HCT116 (cell line): Measurements from ENCODE around the gene PCIF1. TPM values are rescaled to one million over a fixed set of nuclear protein-coding genes. Genes with fewer than 3 reads are reported as not detected.

Source experiments
- ATAC-seq: fragments of 200-7000 bp; cut with Tn5 transposase; 2 replicates; pipeline ENCODE4 v1.9.1; 2020; ENCODE audit warnings: mild to moderate bottlenecking, moderate library complexity
- BruUV-seq: library from RNA; stranded (reverse); fragments of 400-500 nt; replicated peaks from 2 replicates; lab custom pipeline; 2021; lab: Mats Ljungman, UMichigan
- CTCF ChIA-PET: fragments of 300-600 bp; sonication (Branson Sonifier 250); formaldehyde crosslinking; loops from one replicate; lab custom pipeline; 2021; ENCODE audit warnings: antibody characterized with exemption; lab: Charles Lee
- POLR2A ChIA-PET: fragments of 300-600, 350-600 bp; sonication (Branson Sonifier 250); formaldehyde crosslinking; loops from one replicate; lab custom pipeline; 2021; ENCODE audit warnings: antibody characterized with exemption; lab: Charles Lee
- RAD21 ChIA-PET, 2 experiments: fragments of 300-600 bp; sonication (Branson Sonifier 250); formaldehyde crosslinking; loops; one replicate each; lab custom pipeline; 2023; ENCODE audit warnings: low total read pairs in 2 of 2; ENCODE audit not compliant: uncharacterized antibody in 2 of 2, unreplicated experiment in 2 of 2, low non-redundant PET in 1 of 2; lab: Charles Lee
- DNase-seq: peaks from one replicate; pipeline ENCODE4 v3.0.0-alpha.2; 2010; ENCODE audit warnings: low read depth, low spot score
- H2AFZ ChIP-seq: fragments of 200-600 bp; shearing (Covaris generic), sonication (generic); 2 replicates; pipeline ENCODE4 v1.6.1; 2017; ENCODE audit warnings: low read depth, mixed run types, mixed read lengths, antibody characterized with exemption, low read length; ENCODE audit not compliant: poor library complexity, severe bottlenecking
- H3K27ac ChIP-seq: 2 replicates; pipeline ENCODE4 v1.5.1; 2012; ENCODE audit warnings: low read depth, low read length
- H3K27me3 ChIP-seq: fragments of 200-600 bp; sonication (generic); 2 replicates; pipeline ENCODE4 v1.6.1; 2016; ENCODE audit warnings: mixed run types, low read length, mixed read lengths; ENCODE audit not compliant: insufficient read depth
- H3K36me3 ChIP-seq, 2 experiments: fragments of 200-500 bp in 1 of 2; fragments of 200-600 bp in 1 of 2; sonication (Bioruptor generic) in 1 of 2; sonication (generic) in 1 of 2; 2 replicates each; pipeline versions ENCODE4 v1.5.1 to v1.6.1; 2014 to 2016; ENCODE audit warnings: low read length in 2 of 2, inconsistent platforms in 1 of 2, mixed read lengths in 1 of 2, mixed run types in 1 of 2; ENCODE audit not compliant: insufficient read depth in 2 of 2, control insufficient read depth in 1 of 2
- H3K4me1 ChIP-seq, 2 experiments: fragments of 200-600 bp in 1 of 2; sonication (generic) in 1 of 2; 2 replicates each; pipeline versions ENCODE4 v1.5.1 to v1.6.1; 2012 to 2017; ENCODE audit warnings: low read length in 2 of 2, inconsistent platforms in 1 of 2, mild to moderate bottlenecking in 1 of 2, mixed read lengths in 1 of 2, mixed run types in 1 of 2, moderate library complexity in 1 of 2; ENCODE audit not compliant: insufficient read depth in 2 of 2, control insufficient read depth in 1 of 2
- H3K4me2 ChIP-seq: fragments of 200-600 bp; sonication (generic); 2 replicates; pipeline ENCODE4 v1.6.1; 2017; ENCODE audit warnings: mixed run types, low read length, mixed read lengths
- H3K4me3 ChIP-seq, 2 experiments: fragments of 200-600 bp in 1 of 2; sonication (generic) in 1 of 2; replicated peaks in 1 of 2; 2 replicates each; pipeline ENCODE4 v1.5.1; 2011 to 2016; ENCODE audit warnings: low read length in 2 of 2, control low read depth in 1 of 2, low read depth in 1 of 2, mild to moderate bottlenecking in 1 of 2, mixed read lengths in 1 of 2, mixed run types in 1 of 2
- H3K79me2 ChIP-seq: fragments of 200-600 bp; sonication (generic); 2 replicates; pipeline ENCODE4 v1.6.1; 2017; ENCODE audit warnings: mild to moderate bottlenecking, mixed run types, low read length, moderate library complexity, mixed read lengths; ENCODE audit not compliant: insufficient read depth
- H3K9ac ChIP-seq: fragments of 200-600 bp; sonication (generic); 2 replicates; pipeline ENCODE4 v1.6.1; 2016; ENCODE audit warnings: low read length, mixed read lengths
- H3K9me2 ChIP-seq: fragments of 200-600 bp; sonication (generic), shearing (Covaris generic); 2 replicates; pipeline ENCODE4 v1.6.1; 2017; ENCODE audit warnings: mixed run types, mild to moderate bottlenecking, moderate library complexity; ENCODE audit not compliant: insufficient read depth
- H3K9me3 ChIP-seq, 2 experiments: fragments of 200-500 bp in 1 of 2; fragments of 200-600 bp in 1 of 2; sonication (Bioruptor generic) in 1 of 2; sonication (generic) in 1 of 2; 2 replicates each; pipeline ENCODE4 v1.6.1; 2014 to 2017; ENCODE audit warnings: low read length in 2 of 2, mixed read lengths in 2 of 2, inconsistent platforms in 1 of 2, low read depth in 1 of 2, mild to moderate bottlenecking in 1 of 2, mixed run types in 1 of 2, moderate library complexity in 1 of 2; ENCODE audit not compliant: control insufficient read depth in 1 of 2, insufficient read depth in 1 of 2
- H4K20me1 ChIP-seq: fragments of 200-600 bp; sonication (generic), shearing (Covaris generic); 2 replicates; pipeline ENCODE4 v1.6.1; 2017; ENCODE audit warnings: mixed run types, mild to moderate bottlenecking, moderate library complexity; ENCODE audit not compliant: insufficient read depth
- CBX3 ChIP-seq: IDR thresholded peaks from 2 replicates; pipeline ENCODE4 v1.6.1; 2012; ENCODE audit warnings: low read depth
- CEBPB ChIP-seq: IDR thresholded peaks from 2 replicates; pipeline ENCODE4 v1.6.1; 2012; ENCODE audit warnings: low read depth
- EGR1 ChIP-seq: IDR thresholded peaks from 2 replicates; pipeline ENCODE4 v1.6.1; 2012; ENCODE audit warnings: low read depth
- ELF1 ChIP-seq: IDR thresholded peaks from 2 replicates; pipeline ENCODE4 v1.6.1; 2012; ENCODE audit warnings: low read depth, borderline replicate concordance
- EZH2 ChIP-seq: fragments of 200-600 bp; sonication (generic); IDR thresholded peaks from 2 replicates; pipeline ENCODE4 v1.6.1; 2017; ENCODE audit warnings: antibody characterized with exemption, mixed run types
- EZH2phosphoT487 ChIP-seq: fragments of 200-600 bp; IDR thresholded peaks from 2 replicates; pipeline ENCODE4 v1.6.1; 2018; ENCODE audit warnings: antibody characterized with exemption, borderline replicate concordance
- FOSL1 ChIP-seq: IDR thresholded peaks from 2 replicates; pipeline ENCODE4 v1.6.1; 2012; ENCODE audit warnings: low read depth
- JUND ChIP-seq: IDR thresholded peaks from 2 replicates; pipeline ENCODE4 v1.6.1; 2012
- POLR2AphosphoS5 ChIP-seq: IDR thresholded peaks from 2 replicates; pipeline ENCODE4 v1.6.1; 2011; ENCODE audit warnings: mild to moderate bottlenecking, low read depth, low read length, moderate library complexity
- RAD21 ChIP-seq: IDR thresholded peaks from 2 replicates; pipeline ENCODE4 v1.6.1; 2012; ENCODE audit warnings: low read depth, mild to moderate bottlenecking
- SIN3A ChIP-seq: IDR thresholded peaks from 2 replicates; pipeline ENCODE4 v1.6.1; 2012; ENCODE audit warnings: low read depth
- SP1 ChIP-seq: IDR thresholded peaks from 2 replicates; pipeline ENCODE4 v1.6.1; 2012; ENCODE audit warnings: low read depth
- TCF7L2 ChIP-seq: IDR thresholded peaks from 2 replicates; pipeline ENCODE4 v1.7.0; 2011; ENCODE audit warnings: borderline replicate concordance, inconsistent platforms; ENCODE audit not compliant: insufficient read depth, insufficient read length; ENCODE audit errors: extremely low read depth
- YY1 ChIP-seq: IDR thresholded peaks from 2 replicates; pipeline ENCODE4 v1.6.1; 2011; ENCODE audit warnings: low read length, low read depth, moderate library complexity, mild to moderate bottlenecking; ENCODE audit not compliant: insufficient replicate concordance; ENCODE audit errors: extremely low read depth
- ZFX ChIP-seq: fragments of 450-650 bp; IDR thresholded peaks from 2 replicates; pipeline ENCODE4 v1.6.1; 2017
- intact Hi-C: fragments of 100-400 bp; cut with micrococcal nuclease; formaldehyde crosslinking; loops from 2 replicates; pipeline ENCODE4 v1.10.0; 2022
- total RNA-seq: library from RNA; stranded (reverse); gene quantifications from one replicate; pipeline ENCODE4 v1.2.1, GENCODE V29; 2021; ENCODE audit not compliant: unreplicated experiment
- TF ChIP-seq, protein P1 (sequence below): IDR thresholded peaks from 2 replicates; pipeline ENCODE4 v1.6.1; 2012
- TF ChIP-seq, protein P2 (sequence below), 3 experiments: fragments of 200-600 bp in 1 of 3; sonication (generic) in 1 of 3; IDR thresholded peaks in 2 of 3; conservative IDR thresholded peaks in 1 of 3; 2 replicates each; pipeline ENCODE4 v1.5.1; 2012 to 2017; ENCODE audit warnings: low read depth in 2 of 3, low read length in 2 of 3, antibody characterized with exemption in 1 of 3, borderline replicate concordance in 1 of 3, control low read depth in 1 of 3, mild to moderate bottlenecking in 1 of 3, mixed read lengths in 1 of 3, mixed run types in 1 of 3, moderate library complexity in 1 of 3; ENCODE audit not compliant: insufficient read depth in 1 of 3
- TF ChIP-seq, protein P3 (sequence below): IDR thresholded peaks from 2 replicates; pipeline ENCODE4 v1.6.1; 2012
- TF ChIP-seq, protein P4 (sequence below): IDR thresholded peaks from 2 replicates; pipeline ENCODE4 v1.6.1; 2012; ENCODE audit warnings: low read depth

Gene PCIF1
- total RNA-seq, 1 experiment from 2014 or later: 31.8 TPM

DNA sequence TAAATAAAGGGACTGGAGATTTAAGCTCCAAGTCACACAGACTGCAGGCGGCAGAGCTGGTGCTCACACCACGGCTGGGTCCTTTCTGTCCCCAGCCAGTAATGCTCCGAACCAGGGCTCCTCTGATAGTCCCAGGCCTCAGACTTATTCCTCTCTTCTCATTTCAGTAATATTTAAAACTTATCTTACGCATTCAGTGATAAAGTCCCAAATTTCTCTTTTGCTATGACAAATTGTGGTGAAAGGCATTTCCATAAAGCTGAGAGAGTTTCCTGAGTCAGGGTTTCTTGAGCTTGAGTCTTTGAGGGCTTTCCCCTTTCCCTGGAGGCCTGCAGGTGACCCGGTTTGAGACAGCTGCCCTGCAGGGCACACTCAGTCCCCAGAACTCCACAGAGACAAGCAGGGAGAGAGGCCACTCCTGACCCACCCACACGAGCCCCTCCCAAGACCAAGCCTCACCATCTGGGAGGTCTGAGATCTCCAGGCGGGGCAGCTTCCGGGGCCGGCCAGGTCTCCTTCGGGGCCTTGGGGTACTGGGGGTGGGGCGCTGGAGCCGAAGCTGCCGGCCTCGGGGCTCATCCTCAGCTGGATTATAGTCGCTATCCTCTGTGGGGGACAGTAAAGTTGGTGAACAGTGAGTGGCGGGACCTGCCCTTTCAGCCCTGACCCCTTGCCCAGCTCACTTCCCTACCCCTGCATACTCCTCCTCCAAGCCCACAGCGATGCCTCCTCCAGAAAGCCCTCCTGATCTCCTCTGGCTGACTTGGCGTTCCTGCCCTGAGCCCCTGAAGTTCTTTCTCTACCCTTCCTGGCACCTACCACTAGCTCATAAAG is 30.9 kb downstream of the PCIF1 start (continued):
- TF ChIP-seq POLR2AphosphoS5: no peak
- no peak for TF ChIP-seq JUND
- TF ChIP-seq, protein P1, sequence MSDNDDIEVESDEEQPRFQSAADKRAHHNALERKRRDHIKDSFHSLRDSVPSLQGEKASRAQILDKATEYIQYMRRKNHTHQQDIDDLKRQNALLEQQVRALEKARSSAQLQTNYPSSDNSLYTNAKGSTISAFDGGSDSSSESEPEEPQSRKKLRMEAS: no peak
- no peak for TF ChIP-seq EZH2
- no peak for TF ChIP-seq RAD21

DNA sequence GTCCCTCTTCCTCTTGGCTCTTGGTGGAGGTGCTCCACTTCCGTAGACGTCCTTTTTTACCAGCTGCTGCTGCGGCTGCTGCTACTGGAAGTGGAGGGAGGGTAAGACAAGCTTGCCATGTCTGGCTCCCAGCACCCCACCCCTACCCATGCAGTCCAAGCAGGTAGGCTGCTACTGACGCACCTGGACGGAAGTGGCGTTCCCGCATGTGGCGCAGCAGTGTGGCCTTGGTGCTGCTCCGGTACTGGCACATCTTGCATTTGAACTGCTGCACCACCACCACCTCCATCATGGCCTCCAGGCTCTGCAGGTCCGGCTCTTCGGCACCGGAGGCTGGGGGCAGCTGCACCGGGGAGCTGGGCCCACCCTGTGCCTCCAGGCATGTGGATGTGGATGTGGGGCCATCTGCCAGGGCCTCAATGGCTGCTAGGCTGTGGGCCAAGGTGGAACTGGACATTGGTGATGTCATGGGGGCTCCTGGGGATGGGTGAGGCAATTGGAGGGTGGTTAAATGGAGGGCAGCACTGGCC is 33.1 kb downstream of the PCIF1 start:
- Histone ChIP-seq H3K27me3 (no peaks in the 10 kb centered on the region), H3K79me2 (peaks cover 28% of the 10 kb centered on the region), H3K9ac (no peak overlapping the region), H3K9me2 (no peaks in the 10 kb centered on the region), H3K4me3 (no peak overlapping the region), H3K4me2 (no peak overlapping the region), H3K9me3 (no peaks in the 10 kb centered on the region), H3K36me3 (peaks cover 29 to 40% of the 10 kb centered on the region in 2 experiments; a peak in 3 of 4 replicates), H2AFZ (no peak overlapping the region), H3K27ac (no peak overlapping the region), H3K4me1 (peaks cover 6 to 16% of the 10 kb centered on the region in 2 experiments; a peak in 3 of 4 replicates), H4K20me1 (no peaks in the 10 kb centered on the region)
- intact Hi-C loops: loop anchor here (10.0 kb wide), 1 partner anchor 423 kb away; the partner anchor contains the start of gene EPPIN
- CTCF ChIA-PET: interaction anchor here (4.1 kb wide), 1 partner anchor 33 kb away, joined by 30 read pairs; the partner anchor contains the start of gene PCIF1
- no peak for DNase-seq
- RAD21 ChIA-PET: no interaction called here
- no peak for ATAC-seq
- TF ChIP-seq EGR1: no peak
- TF ChIP-seq TCF7L2: no peak
- no peak for TF ChIP-seq FOSL1
- no peak for TF ChIP-seq SIN3A
- TF ChIP-seq, protein P2, sequence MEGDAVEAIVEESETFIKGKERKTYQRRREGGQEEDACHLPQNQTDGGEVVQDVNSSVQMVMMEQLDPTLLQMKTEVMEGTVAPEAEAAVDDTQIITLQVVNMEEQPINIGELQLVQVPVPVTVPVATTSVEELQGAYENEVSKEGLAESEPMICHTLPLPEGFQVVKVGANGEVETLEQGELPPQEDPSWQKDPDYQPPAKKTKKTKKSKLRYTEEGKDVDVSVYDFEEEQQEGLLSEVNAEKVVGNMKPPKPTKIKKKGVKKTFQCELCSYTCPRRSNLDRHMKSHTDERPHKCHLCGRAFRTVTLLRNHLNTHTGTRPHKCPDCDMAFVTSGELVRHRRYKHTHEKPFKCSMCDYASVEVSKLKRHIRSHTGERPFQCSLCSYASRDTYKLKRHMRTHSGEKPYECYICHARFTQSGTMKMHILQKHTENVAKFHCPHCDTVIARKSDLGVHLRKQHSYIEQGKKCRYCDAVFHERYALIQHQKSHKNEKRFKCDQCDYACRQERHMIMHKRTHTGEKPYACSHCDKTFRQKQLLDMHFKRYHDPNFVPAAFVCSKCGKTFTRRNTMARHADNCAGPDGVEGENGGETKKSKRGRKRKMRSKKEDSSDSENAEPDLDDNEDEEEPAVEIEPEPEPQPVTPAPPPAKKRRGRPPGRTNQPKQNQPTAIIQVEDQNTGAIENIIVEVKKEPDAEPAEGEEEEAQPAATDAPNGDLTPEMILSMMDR (IDR thresholded peaks at IDR 0.05 in 2 of 3, conservative IDR thresholded peaks at IDR 0.05 in 1 of 3; ENCODE audit: borderline replicate concordance in 1 of 3, insufficient read depth in 1 of 3, low read depth in 2 of 3, low read length in 2 of 3): no peak
- TF ChIP-seq SP1: no peak
- TF ChIP-seq ELF1: no peak
- no peak for TF ChIP-seq RAD21
- no peak for TF ChIP-seq ZFX
- TF ChIP-seq EZH2phosphoT487: no peak
- no peak for TF ChIP-seq YY1
- TF ChIP-seq, protein P3, sequence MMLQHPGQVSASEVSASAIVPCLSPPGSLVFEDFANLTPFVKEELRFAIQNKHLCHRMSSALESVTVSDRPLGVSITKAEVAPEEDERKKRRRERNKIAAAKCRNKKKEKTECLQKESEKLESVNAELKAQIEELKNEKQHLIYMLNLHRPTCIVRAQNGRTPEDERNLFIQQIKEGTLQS: no peak
- TF ChIP-seq CEBPB: no peak
- TF ChIP-seq EZH2: no peak
- no peak for TF ChIP-seq JUND
- TF ChIP-seq, protein P4, sequence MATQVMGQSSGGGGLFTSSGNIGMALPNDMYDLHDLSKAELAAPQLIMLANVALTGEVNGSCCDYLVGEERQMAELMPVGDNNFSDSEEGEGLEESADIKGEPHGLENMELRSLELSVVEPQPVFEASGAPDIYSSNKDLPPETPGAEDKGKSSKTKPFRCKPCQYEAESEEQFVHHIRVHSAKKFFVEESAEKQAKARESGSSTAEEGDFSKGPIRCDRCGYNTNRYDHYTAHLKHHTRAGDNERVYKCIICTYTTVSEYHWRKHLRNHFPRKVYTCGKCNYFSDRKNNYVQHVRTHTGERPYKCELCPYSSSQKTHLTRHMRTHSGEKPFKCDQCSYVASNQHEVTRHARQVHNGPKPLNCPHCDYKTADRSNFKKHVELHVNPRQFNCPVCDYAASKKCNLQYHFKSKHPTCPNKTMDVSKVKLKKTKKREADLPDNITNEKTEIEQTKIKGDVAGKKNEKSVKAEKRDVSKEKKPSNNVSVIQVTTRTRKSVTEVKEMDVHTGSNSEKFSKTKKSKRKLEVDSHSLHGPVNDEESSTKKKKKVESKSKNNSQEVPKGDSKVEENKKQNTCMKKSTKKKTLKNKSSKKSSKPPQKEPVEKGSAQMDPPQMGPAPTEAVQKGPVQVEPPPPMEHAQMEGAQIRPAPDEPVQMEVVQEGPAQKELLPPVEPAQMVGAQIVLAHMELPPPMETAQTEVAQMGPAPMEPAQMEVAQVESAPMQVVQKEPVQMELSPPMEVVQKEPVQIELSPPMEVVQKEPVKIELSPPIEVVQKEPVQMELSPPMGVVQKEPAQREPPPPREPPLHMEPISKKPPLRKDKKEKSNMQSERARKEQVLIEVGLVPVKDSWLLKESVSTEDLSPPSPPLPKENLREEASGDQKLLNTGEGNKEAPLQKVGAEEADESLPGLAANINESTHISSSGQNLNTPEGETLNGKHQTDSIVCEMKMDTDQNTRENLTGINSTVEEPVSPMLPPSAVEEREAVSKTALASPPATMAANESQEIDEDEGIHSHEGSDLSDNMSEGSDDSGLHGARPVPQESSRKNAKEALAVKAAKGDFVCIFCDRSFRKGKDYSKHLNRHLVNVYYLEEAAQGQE: no peak
- TF ChIP-seq POLR2AphosphoS5: no peak
- TF ChIP-seq CBX3: no peak
- no TSS peak for BruUV-seq
- POLR2A ChIA-PET: no interaction called here
